Cortex of kidney (tissue), 1 donor: ENCODE results near the gene MSLN.

Source experiments
- DNase-seq: peaks from one replicate; lab custom pipeline; 2025; lab: John Stamatoyannopoulos, UW

Gene MSLN

DNA sequence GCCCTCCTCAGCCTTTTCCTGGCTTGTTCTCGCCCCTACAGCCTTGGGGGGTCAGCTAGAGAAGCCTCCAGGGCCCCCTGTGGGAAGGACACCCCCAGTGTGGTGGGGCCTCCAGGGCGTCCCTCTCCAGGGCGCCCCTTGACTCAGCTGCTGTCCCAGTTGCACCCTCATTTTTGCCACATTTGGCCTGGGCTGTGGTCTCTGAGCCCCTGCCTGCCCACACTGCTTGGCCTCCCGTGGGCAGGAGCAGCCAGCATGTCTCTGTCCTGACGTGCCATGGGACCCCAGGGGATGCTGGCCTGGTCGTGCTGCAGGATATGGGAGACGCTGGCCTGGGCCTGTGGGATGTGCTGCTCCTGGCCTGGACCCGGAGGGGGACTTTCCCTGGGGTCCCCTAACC is 32.9 kb downstream of the MSLN start:
- no peak for DNase-seq

- no peak for DNase-seq
Observed at GRCh38 chr16:794091-794822, 33.7 kb downstream of the MSLN start.

DNA sequence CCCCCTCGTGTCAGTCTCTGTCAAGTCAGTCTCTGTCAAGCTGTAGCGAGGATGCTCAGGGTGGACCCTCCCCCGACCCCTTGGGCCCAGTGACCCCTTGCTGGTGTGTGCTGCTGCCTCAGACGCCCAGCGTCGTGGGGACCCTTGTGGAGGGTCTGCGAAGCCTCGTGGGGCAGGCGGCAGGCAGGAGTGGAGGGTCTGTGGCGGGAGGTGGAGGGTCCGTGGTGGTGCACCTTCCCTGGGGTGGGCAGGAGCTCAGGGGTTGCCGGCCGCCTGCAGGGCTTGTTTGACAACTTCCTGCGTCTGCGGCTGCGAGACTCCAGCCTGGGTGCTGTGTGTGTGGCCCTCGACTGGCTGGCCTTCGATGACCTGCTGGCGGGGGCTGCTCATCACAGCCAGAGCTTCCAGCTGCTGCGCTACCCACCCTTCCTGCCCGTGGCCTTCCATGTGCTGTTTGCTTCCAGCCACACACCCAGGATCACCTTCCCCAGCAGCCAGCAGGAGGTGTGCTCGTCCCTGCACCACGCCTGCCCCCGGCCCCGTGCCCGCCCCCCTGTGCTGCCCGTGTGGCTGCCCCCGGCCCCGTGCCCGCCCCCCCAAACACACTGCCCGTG is 34.4 kb downstream of the MSLN start:
- no peak for DNase-seq

DNA sequence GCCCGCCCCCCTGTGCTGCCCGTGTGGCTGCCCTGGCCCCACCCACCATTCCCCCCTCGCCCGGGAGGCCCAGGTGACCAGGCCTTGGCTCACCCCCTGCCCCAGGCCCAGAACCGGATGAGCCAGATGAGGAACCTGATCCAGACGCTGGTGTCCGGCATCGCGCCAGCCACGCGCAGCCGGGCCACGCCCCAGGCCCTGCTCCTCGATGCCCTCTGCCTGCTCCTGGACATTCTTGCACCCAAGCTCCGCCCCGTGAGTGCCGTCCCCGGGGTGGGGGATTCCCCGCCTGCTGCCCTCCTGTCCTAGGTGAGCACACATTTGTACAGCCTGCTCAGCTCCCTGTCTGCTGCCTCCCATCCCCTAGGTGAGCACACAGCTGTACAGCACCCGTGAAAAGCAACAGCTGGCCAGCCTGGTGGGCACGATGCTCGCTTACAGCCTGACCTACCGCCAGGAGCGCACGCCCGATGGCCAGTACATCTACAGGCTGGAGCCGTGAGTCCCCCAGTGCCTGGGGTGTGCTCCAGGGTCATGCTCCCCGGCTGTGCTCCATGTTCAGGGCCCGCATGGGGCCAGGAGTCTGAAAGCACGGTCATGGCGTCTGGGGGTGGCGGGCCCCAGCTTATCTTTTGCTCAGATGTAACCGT is 35.2 kb downstream of the MSLN start:
- no peak for DNase-seq

DNA sequence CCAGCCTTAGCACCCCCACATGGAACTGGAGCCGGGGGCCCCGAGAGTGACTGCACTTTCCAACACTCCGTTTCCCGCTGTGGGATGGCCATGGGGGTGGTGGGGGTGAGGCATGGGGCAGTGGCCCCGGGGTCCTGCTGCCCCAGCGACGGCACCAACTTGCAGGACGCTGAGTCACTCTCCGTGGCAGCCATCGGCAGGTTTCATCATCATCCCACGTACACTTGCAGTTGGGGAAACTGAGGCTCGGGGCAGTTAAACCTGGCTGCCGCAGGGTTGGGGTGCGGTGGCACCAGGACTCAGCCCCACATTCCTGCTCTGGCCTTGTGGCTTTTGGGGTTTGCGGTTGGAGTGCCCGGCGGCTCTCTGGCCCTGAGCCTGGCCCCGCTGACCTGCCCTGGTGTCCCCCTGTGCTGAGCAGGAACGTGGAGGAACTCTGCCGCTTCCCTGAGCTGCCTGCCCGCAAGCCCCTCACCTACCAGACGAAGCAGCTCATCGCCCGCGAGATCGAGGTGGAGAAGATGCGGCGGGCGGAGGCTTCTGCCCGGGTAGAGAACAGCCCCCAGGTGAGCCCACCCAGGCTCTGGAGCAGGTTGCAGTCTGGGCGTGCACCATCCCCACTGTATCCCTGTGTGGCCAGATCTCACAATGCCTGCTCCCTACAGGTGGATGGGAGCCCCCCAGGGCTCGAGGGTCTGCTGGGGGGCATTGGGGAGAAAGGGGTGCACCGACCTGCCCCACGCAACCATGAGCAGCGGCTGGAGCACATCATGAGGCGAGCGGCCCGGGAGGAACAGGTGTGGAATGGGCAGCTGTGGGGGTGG is 36.0 kb downstream of the MSLN start:
- no peak for DNase-seq

DNA sequence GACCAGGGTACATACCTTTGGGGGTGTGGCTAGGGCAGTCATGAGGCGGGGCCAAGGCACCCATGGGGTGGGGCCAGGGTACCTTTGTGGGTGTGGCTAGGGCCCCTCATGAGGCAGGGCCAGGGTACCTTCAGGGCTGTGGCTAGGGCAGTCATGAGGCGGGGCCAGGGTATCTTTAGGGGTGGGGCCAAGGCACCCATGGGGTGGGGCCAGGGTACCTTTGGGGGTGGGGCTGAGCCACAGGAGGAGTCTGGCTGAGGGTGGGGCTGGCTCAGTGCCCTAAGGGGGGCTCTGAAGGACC is 36.5 kb downstream of the MSLN start:
- DNase-seq, result no peak

GRCh38 chr16:797686-798085 is 37.2 kb downstream of the MSLN start:
- DNase-seq, result no peak

GRCh38 chr16:798666-799065 is 38.1 kb downstream of the MSLN start:
- DNase-seq, result no peak

- DNase-seq, result no peak
Observed at GRCh38 chr16:799111-799947, 38.8 kb downstream of the MSLN start.

- no peak for DNase-seq
Observed at GRCh38 chr16:799948-800833, 39.7 kb downstream of the MSLN start, which contains the start of gene GNG13. GNG13 (minus strand) TSS chr16:800734; CDS start chr16:799077, 1,657 bp downstream.

- DNase-seq, result no peak
Observed at GRCh38 chr16:800834-801511, 40.4 kb downstream of the MSLN start.

GRCh38 chr16:801584-802363 is 41.2 kb downstream of the MSLN start:
- no peak for DNase-seq

GRCh38 chr16:802461-802860 is 41.9 kb downstream of the MSLN start:
- DNase-seq, result no peak

- no peak for DNase-seq
Observed at GRCh38 chr16:802914-803753, 42.6 kb downstream of the MSLN start.

DNA sequence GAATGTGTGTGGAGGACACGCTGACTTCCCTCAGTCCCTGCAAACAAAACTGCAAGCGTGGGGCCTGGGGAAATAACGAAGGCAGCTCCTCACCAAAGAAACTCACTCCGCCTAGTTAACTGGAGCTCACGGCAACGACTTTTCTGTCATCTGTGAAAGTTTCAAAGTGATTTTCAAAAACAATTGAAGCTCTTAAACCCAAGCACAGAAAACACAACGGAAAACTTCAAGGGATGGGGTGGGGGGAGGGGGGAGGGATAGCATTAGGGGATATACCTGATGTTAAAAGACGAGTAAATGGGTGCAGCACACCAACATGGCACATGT is 43.2 kb downstream of the MSLN start:
- no peak for DNase-seq

DNA sequence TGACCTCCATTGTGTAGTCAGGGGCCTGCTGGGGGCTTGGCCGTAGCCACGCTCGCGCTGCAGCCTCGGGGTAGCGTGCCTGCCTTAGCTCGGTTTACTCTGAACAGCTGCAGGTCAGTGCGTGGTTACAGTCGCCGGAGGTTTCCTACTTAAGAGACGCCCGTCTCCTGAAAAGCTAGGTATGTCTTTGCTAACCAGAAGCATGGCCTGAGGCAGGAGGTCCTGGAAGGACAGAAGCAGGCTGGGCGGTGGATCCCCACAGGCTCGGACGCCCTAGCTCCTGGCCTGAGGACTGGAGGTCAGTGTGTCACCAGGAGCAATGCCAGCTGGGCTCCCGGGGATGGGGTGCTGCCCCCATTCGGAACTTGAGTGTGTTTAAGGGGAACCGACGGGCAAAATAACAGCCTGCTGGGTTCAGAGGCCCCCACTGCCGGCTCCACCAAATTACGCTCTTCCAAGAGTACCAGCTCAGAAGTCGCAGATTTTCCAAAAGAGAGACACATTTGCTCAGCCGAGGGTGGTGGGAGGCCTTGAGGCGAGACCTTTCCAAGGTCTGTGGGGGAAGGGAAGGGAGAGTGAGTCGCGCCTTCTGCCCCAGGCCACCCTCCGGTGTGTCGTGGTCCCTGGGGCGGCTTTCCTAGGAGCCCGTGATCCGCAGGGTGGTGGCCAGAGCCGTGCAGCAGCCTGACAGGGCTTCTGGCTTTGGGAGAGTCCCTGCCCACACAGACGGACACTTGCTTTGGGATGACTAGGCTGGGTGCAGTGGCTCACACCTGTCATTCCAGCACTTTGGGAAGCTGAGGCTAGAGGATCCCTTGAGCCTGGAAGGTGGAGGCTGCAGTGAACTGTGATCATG is 43.9 kb downstream of the MSLN start:
- DNase-seq, result no peak

- DNase-seq, result no peak
Observed at GRCh38 chr16:805474-805873, 44.9 kb downstream of the MSLN start.
